ENCODE results near the gene PTTG2. TPM values are rescaled to one million over a fixed set of nuclear protein-coding genes. Genes with fewer than 3 reads are reported as not detected.

The PTTG2 gene
- polyA plus RNA-seq, 1 donor (not counting 4 experiments of a cell fraction or from before 2014, with no cell fraction given) = not detected

GRCh38 chr4:37938208-37938607 is 22.0 kb upstream of the PTTG2 start:
- Histone ChIP-seq H3K36me3 (ENCODE audit: control insufficient read depth in 2 of 2, extremely low read depth in 1 of 2, insufficient read depth in 2 of 2, low read length in 2 of 2) (no peaks in the 10 kb centered on the region), H3K9me1 (ENCODE audit: control insufficient read depth, extremely low read depth, insufficient read depth, low read length) (no peaks in the 10 kb centered on the region), H3K9me3 (ENCODE audit: control insufficient read depth, low read depth, low read length) (no peaks in the 10 kb centered on the region), H3K9ac (ENCODE audit: control insufficient read depth, extremely low read depth, insufficient read depth, low read length) (no peak overlapping the region), H3K79me2 (ENCODE audit: control insufficient read depth, insufficient read depth, low read length) (no peaks in the 10 kb centered on the region), H4K20me1 (ENCODE audit: control insufficient read depth, extremely low read depth, insufficient read depth, low read length) (no peaks in the 10 kb centered on the region), H2AFZ (ENCODE audit: control insufficient read depth, low read length) (no peak overlapping the region), H3K27ac (ENCODE audit: control insufficient read depth, insufficient read depth, low read length) (no peak overlapping the region), H3K4me1 (ENCODE audit: control insufficient read depth, extremely low read depth, insufficient read depth, low read length) (no peaks in the 10 kb centered on the region), H3K4me2 (ENCODE audit: control insufficient read depth, extremely low read depth, insufficient read depth, low read depth, low read length) (no peak overlapping the region), H3K27me3 (ENCODE audit: control insufficient read depth, extremely low read depth, insufficient read depth, low read length) (peaks cover 9% of the 10 kb centered on the region), H3K4me3 (ENCODE audit: control insufficient read depth in 2 of 3, extremely low read depth in 1 of 3, insufficient read depth in 2 of 3, low read depth in 1 of 3, low read length in 3 of 3) (no peak overlapping the region)
- FAIRE-seq (no peak), DNase-seq (ENCODE audit: low read depth, low spot score) (no peak)
- dilution Hi-C loops (cut with MboI; ENCODE audit: extremely low pct_ligation_motif_present, low sequenced_read_pairs) = no loop called here
- TF ChIP-seq EZH2 (IDR thresholded peaks at IDR 0.05; ENCODE audit: low read length) = no peak
- TF ChIP-seq, protein P1, sequence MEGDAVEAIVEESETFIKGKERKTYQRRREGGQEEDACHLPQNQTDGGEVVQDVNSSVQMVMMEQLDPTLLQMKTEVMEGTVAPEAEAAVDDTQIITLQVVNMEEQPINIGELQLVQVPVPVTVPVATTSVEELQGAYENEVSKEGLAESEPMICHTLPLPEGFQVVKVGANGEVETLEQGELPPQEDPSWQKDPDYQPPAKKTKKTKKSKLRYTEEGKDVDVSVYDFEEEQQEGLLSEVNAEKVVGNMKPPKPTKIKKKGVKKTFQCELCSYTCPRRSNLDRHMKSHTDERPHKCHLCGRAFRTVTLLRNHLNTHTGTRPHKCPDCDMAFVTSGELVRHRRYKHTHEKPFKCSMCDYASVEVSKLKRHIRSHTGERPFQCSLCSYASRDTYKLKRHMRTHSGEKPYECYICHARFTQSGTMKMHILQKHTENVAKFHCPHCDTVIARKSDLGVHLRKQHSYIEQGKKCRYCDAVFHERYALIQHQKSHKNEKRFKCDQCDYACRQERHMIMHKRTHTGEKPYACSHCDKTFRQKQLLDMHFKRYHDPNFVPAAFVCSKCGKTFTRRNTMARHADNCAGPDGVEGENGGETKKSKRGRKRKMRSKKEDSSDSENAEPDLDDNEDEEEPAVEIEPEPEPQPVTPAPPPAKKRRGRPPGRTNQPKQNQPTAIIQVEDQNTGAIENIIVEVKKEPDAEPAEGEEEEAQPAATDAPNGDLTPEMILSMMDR (optimal IDR thresholded peaks at IDR 0.05 in 1 of 3, IDR thresholded peaks at IDR 0.05 in 1 of 3, conservative IDR thresholded peaks at IDR 0.05 in 1 of 3; ENCODE audit: extremely low read depth in 1 of 3, insufficient read depth in 2 of 3, low read length in 3 of 3) = no peak

- TF ChIP-seq, protein P1 (optimal IDR thresholded peaks at IDR 0.05 in 1 of 3, IDR thresholded peaks at IDR 0.05 in 1 of 3, conservative IDR thresholded peaks at IDR 0.05 in 1 of 3; ENCODE audit: extremely low read depth in 1 of 3, insufficient read depth in 2 of 3, low read length in 3 of 3) = no peak
- no peak for TF ChIP-seq EZH2 (IDR thresholded peaks at IDR 0.05; ENCODE audit: low read length)
- Histone ChIP-seq H3K4me2 (ENCODE audit: control insufficient read depth, extremely low read depth, insufficient read depth, low read depth, low read length) (no peak overlapping the region), H3K27me3 (ENCODE audit: control insufficient read depth, extremely low read depth, insufficient read depth, low read length) (no peaks in the 10 kb centered on the region), H2AFZ (ENCODE audit: control insufficient read depth, low read length) (no peak overlapping the region), H3K9ac (ENCODE audit: control insufficient read depth, extremely low read depth, insufficient read depth, low read length) (no peak overlapping the region), H3K9me3 (ENCODE audit: control insufficient read depth, low read depth, low read length) (no peaks in the 10 kb centered on the region), H3K79me2 (ENCODE audit: control insufficient read depth, insufficient read depth, low read length) (no peaks in the 10 kb centered on the region), H3K36me3 (ENCODE audit: control insufficient read depth in 2 of 2, extremely low read depth in 1 of 2, insufficient read depth in 2 of 2, low read length in 2 of 2) (no peaks in the 10 kb centered on the region), H3K4me1 (ENCODE audit: control insufficient read depth, extremely low read depth, insufficient read depth, low read length) (no peaks in the 10 kb centered on the region), H4K20me1 (ENCODE audit: control insufficient read depth, extremely low read depth, insufficient read depth, low read length) (no peaks in the 10 kb centered on the region), H3K9me1 (ENCODE audit: control insufficient read depth, extremely low read depth, insufficient read depth, low read length) (no peaks in the 10 kb centered on the region), H3K4me3 (ENCODE audit: control insufficient read depth in 2 of 3, extremely low read depth in 1 of 3, insufficient read depth in 2 of 3, low read depth in 1 of 3, low read length in 3 of 3) (no peak overlapping the region), H3K27ac (ENCODE audit: control insufficient read depth, insufficient read depth, low read length) (no peak overlapping the region)
- dilution Hi-C loops (cut with MboI; ENCODE audit: extremely low pct_ligation_motif_present, low sequenced_read_pairs) = no loop called here
- DNase-seq (ENCODE audit: low read depth, low spot score) (no peak), FAIRE-seq (no peak)
Measured at GRCh38 chr4:37946503-37947179, 13.6 kb upstream of the PTTG2 start.
